HFFc6 (cell line): ENCODE measurements around the gene CMC2. TPM values are rescaled to one million over a fixed set of nuclear protein-coding genes. Genes with fewer than 3 reads are reported as not detected.

ENCODE experiments used
- DNase-seq: peaks from one replicate; pipeline ENCODE4 v3.0.0-alpha.2; 2018
- H3K27ac Mint-ChIP-seq: 2 replicates; pipeline ENCODE4 v1.8.0; 2020; ENCODE audit warnings: mild to moderate bottlenecking, mixed read lengths
- H3K27me3 Mint-ChIP-seq: 2 replicates; pipeline ENCODE4 v1.8.0; 2021; ENCODE audit warnings: mild to moderate bottlenecking, moderate library complexity, mixed read lengths; ENCODE audit not compliant: insufficient read depth
- H3K36me3 Mint-ChIP-seq: 2 replicates; pipeline ENCODE4 v1.8.0; 2021; ENCODE audit warnings: low read depth, mixed read lengths
- H3K4me1 Mint-ChIP-seq: 2 replicates; pipeline ENCODE4 v1.8.0; 2020; ENCODE audit warnings: low read depth, mixed read lengths
- H3K4me3 Mint-ChIP-seq: 2 replicates; pipeline ENCODE4 v1.8.0; 2020; ENCODE audit warnings: mild to moderate bottlenecking, moderate library complexity, mixed read lengths
- H3K9me3 Mint-ChIP-seq: 2 replicates; pipeline ENCODE4 v1.8.0; 2020; ENCODE audit warnings: mild to moderate bottlenecking, mixed read lengths
- total RNA-seq, 6 experiments: library from RNA; stranded (reverse); fragmentation: NEBNext Ultra II Directional; extraction: Animal tissue kit (Norgen Biotek cat#: 25700); gene quantifications; 2 replicates in 1 of 6; 3 replicates in 5 of 6; pipeline ENCODE4 v1.2.3, GENCODE V29; 2021
- TF ChIP-seq, protein P1 (sequence below): fragments of 200-600 bp; sonication (generic); IDR thresholded peaks from 2 replicates; pipeline ENCODE4 v1.5.0; 2021; ENCODE audit warnings: antibody characterized with exemption, mild to moderate bottlenecking

Gene CMC2
- total RNA-seq, 6 experiments from 2014 or later: 64.7 to 82.7 (median 74.8) TPM

DNA sequence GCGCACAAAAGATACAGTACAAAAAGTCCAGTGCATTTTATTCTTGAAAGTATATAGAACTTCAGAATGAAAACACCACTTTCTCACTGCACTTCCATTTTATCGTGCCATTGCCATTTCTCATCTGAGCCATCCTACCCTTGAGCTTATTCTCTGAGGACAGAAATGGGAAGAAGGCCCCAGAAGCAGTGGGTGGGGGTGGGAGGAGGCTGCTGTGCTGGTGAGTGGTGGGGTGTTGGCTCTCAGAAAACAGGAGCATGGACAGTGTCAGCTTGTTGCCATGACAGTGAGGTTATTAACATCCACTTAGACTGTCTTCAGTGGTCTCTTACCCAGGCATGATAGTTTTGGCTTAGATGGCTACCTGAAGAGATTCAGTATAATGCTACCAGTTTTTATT lies 33.4 kb upstream of the CMC2 start:
- no peaks in the 10 kb centered on the region for H3K9me3 Mint-ChIP-seq
- TF ChIP-seq, protein P1, sequence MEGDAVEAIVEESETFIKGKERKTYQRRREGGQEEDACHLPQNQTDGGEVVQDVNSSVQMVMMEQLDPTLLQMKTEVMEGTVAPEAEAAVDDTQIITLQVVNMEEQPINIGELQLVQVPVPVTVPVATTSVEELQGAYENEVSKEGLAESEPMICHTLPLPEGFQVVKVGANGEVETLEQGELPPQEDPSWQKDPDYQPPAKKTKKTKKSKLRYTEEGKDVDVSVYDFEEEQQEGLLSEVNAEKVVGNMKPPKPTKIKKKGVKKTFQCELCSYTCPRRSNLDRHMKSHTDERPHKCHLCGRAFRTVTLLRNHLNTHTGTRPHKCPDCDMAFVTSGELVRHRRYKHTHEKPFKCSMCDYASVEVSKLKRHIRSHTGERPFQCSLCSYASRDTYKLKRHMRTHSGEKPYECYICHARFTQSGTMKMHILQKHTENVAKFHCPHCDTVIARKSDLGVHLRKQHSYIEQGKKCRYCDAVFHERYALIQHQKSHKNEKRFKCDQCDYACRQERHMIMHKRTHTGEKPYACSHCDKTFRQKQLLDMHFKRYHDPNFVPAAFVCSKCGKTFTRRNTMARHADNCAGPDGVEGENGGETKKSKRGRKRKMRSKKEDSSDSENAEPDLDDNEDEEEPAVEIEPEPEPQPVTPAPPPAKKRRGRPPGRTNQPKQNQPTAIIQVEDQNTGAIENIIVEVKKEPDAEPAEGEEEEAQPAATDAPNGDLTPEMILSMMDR: no peak
- H3K27me3 Mint-ChIP-seq: peaks cover 2% of the 10 kb centered on the region; the same call in 1 of the 2 replicates
- H3K4me1 Mint-ChIP-seq: peaks cover 17% of the 10 kb centered on the region
- DNase-seq: no peak
- H3K4me3 Mint-ChIP-seq: no peak overlapping the region
- peaks cover 42% of the 10 kb centered on the region for H3K36me3 Mint-ChIP-seq
- H3K27ac Mint-ChIP-seq: no peak overlapping the region

DNA sequence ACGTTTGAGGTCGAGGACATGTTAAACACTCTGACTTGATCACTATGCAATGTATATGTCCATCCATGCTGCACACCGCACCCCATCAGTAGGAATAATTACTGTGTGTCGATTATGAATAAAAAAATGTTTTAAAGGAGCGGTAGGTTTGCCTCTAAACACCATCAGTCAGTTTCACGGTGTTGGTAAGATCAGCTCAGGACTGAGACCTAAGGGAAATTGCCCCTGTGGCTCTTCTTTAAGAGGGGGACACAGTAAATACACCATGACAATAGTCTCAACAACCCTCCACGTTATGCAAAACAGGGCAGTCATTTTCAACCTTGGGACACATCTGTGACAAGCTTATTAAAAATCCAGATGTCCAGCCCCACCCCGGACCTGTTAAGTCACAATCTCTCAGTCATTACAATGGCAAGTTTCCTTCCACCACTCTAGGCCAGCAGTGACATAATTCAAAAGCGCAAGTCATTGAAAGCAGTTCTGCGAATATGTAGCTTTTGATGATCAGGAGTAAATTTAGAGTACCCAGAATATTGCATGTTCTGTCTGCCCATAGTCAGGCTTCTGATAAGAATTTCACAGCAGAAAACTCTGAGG lies 30.2 kb upstream of the CMC2 start:
- peaks cover 17% of the 10 kb centered on the region; the same call in 1 of the 2 replicates for H3K36me3 Mint-ChIP-seq
- peak overlapping the region; percentile 94 for H3K4me3 Mint-ChIP-seq
- H3K27ac Mint-ChIP-seq: peak overlapping the region; percentile 73
- peaks cover 17% of the 10 kb centered on the region for H3K4me1 Mint-ChIP-seq
- DNase-seq: no peak
- no peaks in the 10 kb centered on the region for H3K9me3 Mint-ChIP-seq
- H3K27me3 Mint-ChIP-seq: peaks cover 2% of the 10 kb centered on the region
- TF ChIP-seq, protein P1: no peak

DNA sequence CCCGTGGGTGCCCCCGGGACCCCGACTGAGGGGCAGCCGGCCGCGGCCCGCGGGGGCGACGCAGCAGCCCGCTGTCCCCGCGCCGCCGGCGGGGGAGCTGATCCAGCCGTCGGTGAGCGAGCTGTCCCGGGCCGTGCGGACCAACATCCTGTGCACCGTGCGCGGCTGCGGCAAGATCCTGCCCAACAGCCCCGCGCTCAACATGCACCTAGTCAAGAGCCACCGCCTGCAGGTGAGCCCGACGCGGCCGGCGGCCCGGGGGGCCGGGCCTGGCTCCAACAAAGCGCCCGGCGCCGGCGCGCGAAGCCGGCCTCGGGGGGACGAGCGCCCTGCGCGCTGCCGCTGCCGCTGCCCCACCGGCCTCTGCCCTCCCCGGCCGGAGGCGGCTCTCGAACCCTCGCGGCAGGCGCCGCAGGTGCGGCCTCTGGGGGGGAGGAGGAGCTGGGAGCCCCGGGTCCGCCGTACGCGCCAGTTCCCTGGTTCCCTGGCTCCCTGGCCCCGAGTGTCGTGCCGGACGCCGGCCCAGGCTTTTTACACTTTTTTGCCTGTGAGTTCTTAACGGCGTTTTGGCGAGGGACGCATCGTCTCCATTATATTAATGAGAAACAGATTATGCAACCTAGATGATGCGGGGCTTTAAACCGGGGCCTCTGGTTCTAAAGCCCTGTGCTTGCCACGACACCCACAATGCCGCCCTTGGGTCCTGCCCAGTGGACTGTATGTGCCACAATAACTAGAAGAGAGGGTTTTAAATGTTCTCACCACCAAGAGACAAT lies 29.5 kb upstream of the CMC2 start:
- no peaks in the 10 kb centered on the region for H3K9me3 Mint-ChIP-seq
- H3K36me3 Mint-ChIP-seq: peaks cover 12% of the 10 kb centered on the region; the same call in 1 of the 2 replicates
- H3K4me1 Mint-ChIP-seq: peaks cover 17% of the 10 kb centered on the region
- peak; percentile 2 for DNase-seq
- TF ChIP-seq, protein P1: no peak
- peak overlapping the region; percentile 73 for H3K27ac Mint-ChIP-seq
- peaks cover 2% of the 10 kb centered on the region for H3K27me3 Mint-ChIP-seq
- H3K4me3 Mint-ChIP-seq: peak overlapping the region; percentile 94

DNA sequence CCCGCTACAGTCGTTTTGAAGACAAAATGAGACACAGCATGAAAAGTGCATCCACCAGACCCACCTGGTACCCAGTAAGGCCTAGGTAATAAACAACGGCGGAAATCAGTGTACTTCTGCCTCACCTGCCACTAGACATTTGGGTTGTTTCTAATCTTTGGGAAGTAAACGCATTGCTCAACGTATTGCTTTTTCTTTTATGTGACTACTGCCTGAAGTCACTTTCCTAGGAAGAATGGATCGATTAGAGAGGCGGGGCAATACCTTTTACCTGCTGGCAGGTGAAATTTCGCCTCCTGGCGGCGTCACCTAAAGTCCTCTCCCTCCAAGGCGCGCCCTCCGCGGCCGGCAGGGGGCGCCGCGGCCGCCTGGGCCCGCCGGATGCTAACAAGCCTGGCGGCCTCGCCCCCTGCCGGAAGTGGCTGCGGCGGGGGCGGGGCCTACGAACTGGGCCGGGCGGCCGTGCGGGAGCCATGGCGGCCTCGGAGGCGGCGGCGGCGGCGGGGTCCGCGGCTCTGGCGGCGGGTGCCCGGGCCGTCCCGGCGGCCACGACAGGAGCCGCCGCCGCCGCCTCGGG lies 28.8 kb upstream of the CMC2 start, which contains the start of gene ATMIN:
Gene ATMIN (plus strand): TSS at position 445 of the 577 bp plus-strand sequence. CDS start 29 bp downstream, at position 474.
- Mint-ChIP-seq H3K27me3 (peaks cover 1% of the 10 kb centered on the region), H3K4me3 (peak within 1 kb of the TSS; percentile 94), H3K36me3 (peaks cover 6% of the 10 kb centered on the region; the same call in 1 of the 2 replicates), H3K9me3 (no peaks in the 10 kb centered on the region), H3K4me1 (peaks cover 17% of the 10 kb centered on the region), H3K27ac (peak within 1 kb of the TSS; percentile 73)
- DNase-seq: peak; percentile 60
- TF ChIP-seq, protein P1: peak; percentile 95

DNA sequence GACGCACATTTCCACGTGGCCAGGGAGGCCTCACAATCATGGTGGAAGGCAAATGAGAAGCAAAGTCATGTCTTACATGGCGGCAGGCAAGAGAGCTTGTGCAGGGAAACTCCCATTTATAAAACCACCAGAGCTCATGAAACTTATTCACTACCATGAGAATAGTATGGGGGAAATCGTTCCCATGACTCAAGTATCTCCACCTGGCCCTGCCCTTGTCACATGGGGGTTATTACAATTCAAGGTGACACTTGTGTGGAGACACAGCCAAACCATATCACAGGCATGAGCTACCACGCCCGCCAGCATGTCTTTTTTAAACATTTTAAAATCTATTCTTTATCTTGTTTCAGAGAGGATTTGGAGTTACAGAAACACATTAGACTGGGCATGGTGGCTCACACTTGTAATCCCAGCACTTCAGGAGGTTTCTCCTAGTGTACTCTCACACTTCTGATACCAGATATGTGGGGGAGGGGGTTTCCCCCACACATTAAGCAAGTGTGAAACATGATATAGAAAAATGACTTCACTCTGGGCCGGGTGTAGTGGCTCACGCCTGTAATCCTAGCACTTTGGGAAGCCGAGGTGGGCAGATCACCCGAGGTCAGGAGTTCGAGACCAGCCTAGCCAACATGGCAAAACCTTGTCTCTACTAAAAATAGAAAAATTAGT lies 23.4 kb upstream of the CMC2 start:
- Mint-ChIP-seq H3K4me3 (no peak overlapping the region), H3K4me1 (no peaks in the 10 kb centered on the region), H3K27me3 (no peaks in the 10 kb centered on the region; the same call in 1 of the 2 replicates), H3K36me3 (peaks cover 23% of the 10 kb centered on the region; the same call in 1 of the 2 replicates), H3K27ac (no peak overlapping the region), H3K9me3 (no peaks in the 10 kb centered on the region)
- no peak for DNase-seq
- TF ChIP-seq, protein P1: no peak
